Measurements from ENCODE around the gene STAT4. TPM values are rescaled to one million over a fixed set of nuclear protein-coding genes. Genes with fewer than 3 reads are reported as not detected.

STAT4 gene
- total and polyA plus RNA-seq, 2 experiments from 2014 or later, result 0.31 to 0.45 TPM

- H3K36me3 ChIP-seq, result no peaks in the 10 kb centered on the region
- no peaks in the 10 kb centered on the region for H3K9me3 ChIP-seq (ENCODE audit: low read depth)
- H3K4me1 ChIP-seq (ENCODE audit: low read depth), result no peaks in the 10 kb centered on the region
- no peak overlapping the region for H3K27ac ChIP-seq
- H3K4me3 ChIP-seq, result no peak overlapping the region
- TF ChIP-seq CTCF (IDR thresholded peaks at IDR 0.05; ENCODE audit: low read depth, low read length), result no peak
- H3K27me3 ChIP-seq, result no peaks in the 10 kb centered on the region
- no peak for DNase-seq (ENCODE audit: low read depth in 1 of 2, low spot score in 1 of 2)
Observed at GRCh38 chr2:191083540-191083939, 67.3 kb downstream of the STAT4 start.

- no peaks in the 10 kb centered on the region for H3K27me3 ChIP-seq
- no peak overlapping the region for H3K4me3 ChIP-seq
- no peak for DNase-seq (ENCODE audit: low read depth in 1 of 2, low spot score in 1 of 2)
- TF ChIP-seq CTCF (IDR thresholded peaks at IDR 0.05; ENCODE audit: low read depth, low read length), result no peak
- H3K36me3 ChIP-seq, result no peaks in the 10 kb centered on the region
- H3K4me1 ChIP-seq (ENCODE audit: low read depth), result no peaks in the 10 kb centered on the region
- no peaks in the 10 kb centered on the region for H3K9me3 ChIP-seq (ENCODE audit: low read depth)
- H3K27ac ChIP-seq, result no peak overlapping the region
Observed at GRCh38 chr2:191082321-191082720, 68.5 kb downstream of the STAT4 start.

- TF ChIP-seq CTCF (IDR thresholded peaks at IDR 0.05; ENCODE audit: low read depth, low read length), result no peak
- no peaks in the 10 kb centered on the region for H3K36me3 ChIP-seq
- H3K9me3 ChIP-seq (ENCODE audit: low read depth), result no peaks in the 10 kb centered on the region
- H3K27ac ChIP-seq, result no peak overlapping the region
- H3K4me3 ChIP-seq, result no peak overlapping the region
- DNase-seq (ENCODE audit: low read depth in 1 of 2, low spot score in 1 of 2), result no peak
- no peaks in the 10 kb centered on the region for H3K4me1 ChIP-seq (ENCODE audit: low read depth)
- H3K27me3 ChIP-seq, result no peaks in the 10 kb centered on the region
Observed at GRCh38 chr2:191081411-191082155, 69.2 kb downstream of the STAT4 start.

GRCh38 chr2:191078165-191078867 lies 72.5 kb downstream of the STAT4 start:
- H3K9me3 ChIP-seq (ENCODE audit: low read depth), result no peaks in the 10 kb centered on the region
- DNase-seq (ENCODE audit: low read depth in 1 of 2, low spot score in 1 of 2), result peak in 1 of 2 donors; percentile 3
- H3K4me3 ChIP-seq, result no peak overlapping the region
- H3K27me3 ChIP-seq, result no peaks in the 10 kb centered on the region
- no peak overlapping the region for H3K27ac ChIP-seq
- no peaks in the 10 kb centered on the region for H3K4me1 ChIP-seq (ENCODE audit: low read depth)
- no peak for TF ChIP-seq CTCF (IDR thresholded peaks at IDR 0.05; ENCODE audit: low read depth, low read length)
- no peaks in the 10 kb centered on the region for H3K36me3 ChIP-seq

- no peaks in the 10 kb centered on the region for H3K27me3 ChIP-seq
- TF ChIP-seq CTCF (IDR thresholded peaks at IDR 0.05; ENCODE audit: low read depth, low read length), result no peak
- H3K4me1 ChIP-seq (ENCODE audit: low read depth), result no peaks in the 10 kb centered on the region
- H3K36me3 ChIP-seq, result no peaks in the 10 kb centered on the region
- DNase-seq (ENCODE audit: low read depth in 1 of 2, low spot score in 1 of 2), result no peak
- no peak overlapping the region for H3K27ac ChIP-seq
- no peak overlapping the region for H3K4me3 ChIP-seq
- H3K9me3 ChIP-seq (ENCODE audit: low read depth), result no peaks in the 10 kb centered on the region
Observed at GRCh38 chr2:191070276-191070675, 80.5 kb downstream of the STAT4 start.
